Ishikawa (cell line): ENCODE measurements around the gene MAMDC2.

Experiments
- CEBPB ChIP-seq: IDR thresholded peaks from 2 replicates; pipeline ENCODE4 v1.6.1; 2012
- EGR1 ChIP-seq: IDR thresholded peaks from 2 replicates; pipeline ENCODE4 v1.6.1; 2012
- EP300 ChIP-seq: IDR thresholded peaks from 2 replicates; pipeline ENCODE4 v1.6.1; 2012; ENCODE audit warnings: borderline replicate concordance
- FOXM1 ChIP-seq: IDR thresholded peaks from 2 replicates; pipeline ENCODE4 v1.6.1; 2012; ENCODE audit warnings: low read depth, borderline replicate concordance
- MAX ChIP-seq: IDR thresholded peaks from 2 replicates; pipeline ENCODE4 v1.6.1; 2012
- NFIC ChIP-seq: IDR thresholded peaks from 2 replicates; pipeline ENCODE4 v1.6.1; 2012
- RAD21 ChIP-seq: IDR thresholded peaks from 2 replicates; pipeline ENCODE4 v1.6.1; 2012; ENCODE audit warnings: low read depth
- TAF1 ChIP-seq: IDR thresholded peaks from 2 replicates; pipeline ENCODE4 v1.6.1; 2012; ENCODE audit warnings: low read depth, mild to moderate bottlenecking
- TCF12 ChIP-seq: IDR thresholded peaks from 2 replicates; pipeline ENCODE4 v1.6.1; 2012; ENCODE audit warnings: low read depth
- TEAD4 ChIP-seq: IDR thresholded peaks from 2 replicates; pipeline ENCODE4 v1.6.1; 2012
- YY1 ChIP-seq: IDR thresholded peaks from 2 replicates; pipeline ENCODE4 v1.6.1; 2012; ENCODE audit warnings: low read depth
- TF ChIP-seq, protein P1 (sequence below): IDR thresholded peaks from 2 replicates; pipeline ENCODE4 v1.6.1; 2012; ENCODE audit warnings: low read depth, mild to moderate bottlenecking
- TF ChIP-seq, protein P2 (sequence below): IDR thresholded peaks from 2 replicates; pipeline ENCODE4 v1.6.1; 2012

DNA sequence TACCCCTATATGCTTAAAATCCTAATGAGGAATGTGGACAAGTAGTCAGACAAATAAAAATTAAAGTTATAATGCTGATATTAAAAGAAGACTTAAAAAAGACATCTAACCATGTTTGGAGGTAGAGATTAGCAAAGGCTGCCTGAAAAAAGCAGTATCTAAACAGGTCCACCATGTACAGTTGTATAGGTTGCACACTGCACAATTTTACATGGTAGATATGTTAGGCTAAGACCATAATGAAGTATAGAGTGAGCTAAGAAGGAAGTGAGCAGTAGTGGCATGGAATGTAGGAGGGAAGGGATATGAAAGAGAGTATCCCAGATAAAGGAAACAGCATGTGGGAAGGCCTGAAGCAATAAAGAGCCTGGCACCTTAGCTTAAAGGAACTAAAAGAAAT, 51.1 kb downstream of the MAMDC2 start:
- TF ChIP-seq TCF12 (no peak), FOXM1 (no peak), EP300 (no peak), MAX (no peak), RAD21 (no peak), TAF1 (no peak), CEBPB (no peak), YY1 (no peak), NFIC (no peak), EGR1 (no peak), TEAD4 (no peak)
- TF ChIP-seq, protein P1, sequence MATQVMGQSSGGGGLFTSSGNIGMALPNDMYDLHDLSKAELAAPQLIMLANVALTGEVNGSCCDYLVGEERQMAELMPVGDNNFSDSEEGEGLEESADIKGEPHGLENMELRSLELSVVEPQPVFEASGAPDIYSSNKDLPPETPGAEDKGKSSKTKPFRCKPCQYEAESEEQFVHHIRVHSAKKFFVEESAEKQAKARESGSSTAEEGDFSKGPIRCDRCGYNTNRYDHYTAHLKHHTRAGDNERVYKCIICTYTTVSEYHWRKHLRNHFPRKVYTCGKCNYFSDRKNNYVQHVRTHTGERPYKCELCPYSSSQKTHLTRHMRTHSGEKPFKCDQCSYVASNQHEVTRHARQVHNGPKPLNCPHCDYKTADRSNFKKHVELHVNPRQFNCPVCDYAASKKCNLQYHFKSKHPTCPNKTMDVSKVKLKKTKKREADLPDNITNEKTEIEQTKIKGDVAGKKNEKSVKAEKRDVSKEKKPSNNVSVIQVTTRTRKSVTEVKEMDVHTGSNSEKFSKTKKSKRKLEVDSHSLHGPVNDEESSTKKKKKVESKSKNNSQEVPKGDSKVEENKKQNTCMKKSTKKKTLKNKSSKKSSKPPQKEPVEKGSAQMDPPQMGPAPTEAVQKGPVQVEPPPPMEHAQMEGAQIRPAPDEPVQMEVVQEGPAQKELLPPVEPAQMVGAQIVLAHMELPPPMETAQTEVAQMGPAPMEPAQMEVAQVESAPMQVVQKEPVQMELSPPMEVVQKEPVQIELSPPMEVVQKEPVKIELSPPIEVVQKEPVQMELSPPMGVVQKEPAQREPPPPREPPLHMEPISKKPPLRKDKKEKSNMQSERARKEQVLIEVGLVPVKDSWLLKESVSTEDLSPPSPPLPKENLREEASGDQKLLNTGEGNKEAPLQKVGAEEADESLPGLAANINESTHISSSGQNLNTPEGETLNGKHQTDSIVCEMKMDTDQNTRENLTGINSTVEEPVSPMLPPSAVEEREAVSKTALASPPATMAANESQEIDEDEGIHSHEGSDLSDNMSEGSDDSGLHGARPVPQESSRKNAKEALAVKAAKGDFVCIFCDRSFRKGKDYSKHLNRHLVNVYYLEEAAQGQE, result no peak
- TF ChIP-seq, protein P2, sequence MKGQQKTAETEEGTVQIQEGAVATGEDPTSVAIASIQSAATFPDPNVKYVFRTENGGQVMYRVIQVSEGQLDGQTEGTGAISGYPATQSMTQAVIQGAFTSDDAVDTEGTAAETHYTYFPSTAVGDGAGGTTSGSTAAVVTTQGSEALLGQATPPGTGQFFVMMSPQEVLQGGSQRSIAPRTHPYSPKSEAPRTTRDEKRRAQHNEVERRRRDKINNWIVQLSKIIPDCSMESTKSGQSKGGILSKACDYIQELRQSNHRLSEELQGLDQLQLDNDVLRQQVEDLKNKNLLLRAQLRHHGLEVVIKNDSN, result no peak
